Testis (tissue), 3 donors: ENCODE data around the gene ANKS1B. TPM values are rescaled to one million over a fixed set of nuclear protein-coding genes. Genes with fewer than 3 reads are reported as not detected.

Experiments used
- DNase-seq: peaks from one replicate; pipeline ENCODE4 v3.0.0-alpha.2; 2019
- H3K27ac ChIP-seq, 2 donors: fragments of 200-600 bp; sonication (generic); one replicate each; pipeline ENCODE4 v1.5.1; 2019
- H3K27me3 ChIP-seq: fragments of 200-600 bp; sonication (generic); one replicate; pipeline ENCODE4 v1.5.1; 2019
- H3K36me3 ChIP-seq: fragments of 200-600 bp; sonication (generic); one replicate; pipeline ENCODE4 v1.5.1; 2017; ENCODE audit warnings: low read depth; ENCODE audit errors: missing control alignments
- H3K4me1 ChIP-seq: fragments of 200-600 bp; sonication (generic); one replicate; pipeline ENCODE4 v1.5.1; 2019
- H3K4me3 ChIP-seq, 2 donors: fragments of 200-600 bp; sonication (generic); one replicate each; pipeline ENCODE4 v1.5.1; 2017 to 2019
- H3K9me3 ChIP-seq: fragments of 200-600 bp; sonication (generic); one replicate; pipeline ENCODE4 v1.5.1; 2017
- CTCF ChIP-seq, 3 experiments: fragments of 450-650 bp in 2 of 3; fragments of 200-600 bp in 1 of 3; sonication (generic) in 1 of 3; IDR thresholded peaks; one replicate each; pipeline ENCODE4 v1.5.1; 2016 to 2019; ENCODE audit warnings: antibody characterized with exemption in 3 of 3, mild to moderate bottlenecking in 2 of 3, moderate library complexity in 1 of 3
- POLR2A ChIP-seq: fragments of 450-650 bp; IDR thresholded peaks from one replicate; pipeline ENCODE4 v1.6.1; 2017; ENCODE audit warnings: antibody characterized with exemption, mild to moderate bottlenecking, moderate library complexity
- WGBS, 2 donors: methylation state at CpG; one replicate each; pipeline ENCODE4 v1.1.5; 2018; 5-methylcytosine and 5-hydroxymethylcytosine counted together
- intact Hi-C: fragments of 100-400 bp; cut with DNase I; formaldehyde crosslinking; loops from one replicate; pipeline ENCODE4 v1.15.1; 2023; ENCODE audit warnings: low total_unique reads
- polyA plus RNA-seq: library from polyadenylated mRNA; stranded (reverse); fragments of 350-450 nt; fragmentation: Illumina TruSeq; extraction: RNeasy Lipid Tissue Mini Kit (QIAGEN cat#74804); gene quantifications from one replicate; pipeline ENCODE4 v1.2.3, GENCODE V29; 2014; ENCODE audit warnings: low read depth, low replicate concordance; ENCODE audit not compliant: insufficient read depth
- total RNA-seq, 2 donors: library from RNA; depleted of rRNA; stranded (reverse); fragments of >200 nt; gene quantifications; one replicate each; pipeline ENCODE4 v1.2.3, GENCODE V29; 2016

ANKS1B gene
- total and polyA plus RNA-seq, 3 donors from 2014 or later: 26.8 to 58.2 (median 30.9) TPM

GRCh38 chr12:99549196-99549595 is 435.5 kb downstream of the ANKS1B start:
- Histone ChIP-seq H3K9me3 (no peaks in the 10 kb centered on the region), H3K36me3 (no peaks in the 10 kb centered on the region), H3K27ac (no peak overlapping the region), H3K27me3 (no peaks in the 10 kb centered on the region), H3K4me1 (no peaks in the 10 kb centered on the region), H3K4me3 (no peak overlapping the region)
- 94 to 100% methylated on average over 1 of the region's 1 CpG for WGBS, 2 donors
- DNase-seq: no peak
- TF ChIP-seq CTCF (IDR thresholded peaks at IDR 0.05) (no peak), POLR2A (no peak)
- intact Hi-C loops: no loop called here

- Histone ChIP-seq H3K4me3 (no peak overlapping the region), H3K4me1 (no peaks in the 10 kb centered on the region), H3K27ac (no peak overlapping the region), H3K36me3 (no peaks in the 10 kb centered on the region), H3K27me3 (no peaks in the 10 kb centered on the region), H3K9me3 (no peaks in the 10 kb centered on the region)
- 58 to 72% methylated on average over 1 of the region's 1 CpG for WGBS, 2 donors
- TF ChIP-seq CTCF (IDR thresholded peaks at IDR 0.05) (no peak), POLR2A (no peak)
- DNase-seq: no peak
- intact Hi-C loops: no loop called here
Measured at GRCh38 chr12:99544457-99544856, 440.3 kb downstream of the ANKS1B start.

GRCh38 chr12:99529966-99530365 is 454.8 kb downstream of the ANKS1B start:
- whole genome bisulfite sequencing, 2 donors: 67 to 95% methylated on average over 2 of the region's 2 CpGs

GRCh38 chr12:99528478-99528877 is 456.3 kb downstream of the ANKS1B start:
- H3K4me3 ChIP-seq: no peak overlapping the region
- no peak for DNase-seq
- no peaks in the 10 kb centered on the region for H3K27me3 ChIP-seq
- H3K4me1 ChIP-seq: no peaks in the 10 kb centered on the region
- TF ChIP-seq POLR2A: no peak
- TF ChIP-seq CTCF (IDR thresholded peaks at IDR 0.05): no peak
- no peak overlapping the region for H3K27ac ChIP-seq
- no peaks in the 10 kb centered on the region for H3K9me3 ChIP-seq
- no peaks in the 10 kb centered on the region for H3K36me3 ChIP-seq
- intact Hi-C loops: no loop called here

More at GRCh38 chr12:99529966-99530365, 454.8 kb downstream of the ANKS1B start:
- intact Hi-C loops: no loop called here
- Histone ChIP-seq H3K9me3 (no peaks in the 10 kb centered on the region), H3K4me3 (no peak overlapping the region), H3K27me3 (no peaks in the 10 kb centered on the region), H3K4me1 (no peaks in the 10 kb centered on the region), H3K27ac (no peak overlapping the region), H3K36me3 (no peaks in the 10 kb centered on the region)
- no peak for TF ChIP-seq POLR2A
- TF ChIP-seq CTCF (IDR thresholded peaks at IDR 0.05): no peak
- no peak for DNase-seq

- Histone ChIP-seq H3K4me1 (no peaks in the 10 kb centered on the region), H3K27ac (no peak overlapping the region), H3K27me3 (no peaks in the 10 kb centered on the region), H3K4me3 (no peak overlapping the region), H3K9me3 (no peaks in the 10 kb centered on the region), H3K36me3 (no peaks in the 10 kb centered on the region)
- 70 to 81% methylated on average over 2 of the region's 2 CpGs for WGBS, 2 donors
- TF ChIP-seq CTCF (IDR thresholded peaks at IDR 0.05) (no peak), POLR2A (no peak)
- DNase-seq: no peak
- intact Hi-C loops: no loop called here
Measured at GRCh38 chr12:99523853-99524252, 460.9 kb downstream of the ANKS1B start.
